Activated T-cell treated with anti-CD3 and anti-CD28 coated beads for 48 hours (primary cell): ENCODE measurements around the gene TNFRSF11A.

Experiments used
- DNase-seq: peaks from one replicate; pipeline ENCODE4 v3.0.0-alpha.2; 2020; ENCODE audit warnings: low read depth

Gene TNFRSF11A

GRCh38 chr18:62345909-62346308 lies 20.8 kb downstream of the TNFRSF11A start:
- DNase-seq = no peak

- DNase-seq = no peak
These were observed 21.4 kb downstream of the TNFRSF11A start for GRCh38 chr18:62346333-62347088.

GRCh38 chr18:62347089-62347506 lies 22.0 kb downstream of the TNFRSF11A start:
- no peak for DNase-seq

- DNase-seq = no peak
These were observed 23.4 kb downstream of the TNFRSF11A start for GRCh38 chr18:62348474-62348873.

- no peak for DNase-seq
These were observed 28.1 kb downstream of the TNFRSF11A start for GRCh38 chr18:62353170-62353569.

GRCh38 chr18:62354151-62354550 lies 29.0 kb downstream of the TNFRSF11A start:
- DNase-seq = no peak

GRCh38 chr18:62357079-62357719 lies 32.1 kb downstream of the TNFRSF11A start:
- DNase-seq = no peak

GRCh38 chr18:62360805-62361204 lies 35.7 kb downstream of the TNFRSF11A start:
- DNase-seq = no peak

- DNase-seq = no peak
These were observed 36.2 kb downstream of the TNFRSF11A start for GRCh38 chr18:62361288-62361687.

GRCh38 chr18:62364558-62364957 lies 39.4 kb downstream of the TNFRSF11A start:
- DNase-seq = no peak

GRCh38 chr18:62365420-62365819 lies 40.3 kb downstream of the TNFRSF11A start:
- DNase-seq = no peak

- DNase-seq = no peak
These were observed 41.9 kb downstream of the TNFRSF11A start for GRCh38 chr18:62366992-62367391.

- DNase-seq = no peak
These were observed 43.0 kb downstream of the TNFRSF11A start for GRCh38 chr18:62368100-62368499.

GRCh38 chr18:62369129-62369644 lies 44.1 kb downstream of the TNFRSF11A start:
- DNase-seq = no peak

- DNase-seq = no peak
These were observed 45.3 kb downstream of the TNFRSF11A start for GRCh38 chr18:62370366-62370765.

GRCh38 chr18:62371436-62371835 lies 46.3 kb downstream of the TNFRSF11A start:
- DNase-seq = no peak

- DNase-seq = no peak
These were observed 47.0 kb downstream of the TNFRSF11A start for GRCh38 chr18:62372156-62372555.

GRCh38 chr18:62372882-62373281 lies 47.8 kb downstream of the TNFRSF11A start:
- no peak for DNase-seq

- no peak for DNase-seq
These were observed 49.4 kb downstream of the TNFRSF11A start for GRCh38 chr18:62374410-62374965.

GRCh38 chr18:62377131-62377807 lies 52.2 kb downstream of the TNFRSF11A start:
- no peak for DNase-seq

- no peak for DNase-seq
These were observed 53.9 kb downstream of the TNFRSF11A start for GRCh38 chr18:62379051-62379450.

GRCh38 chr18:62381373-62381772 lies 56.3 kb downstream of the TNFRSF11A start:
- DNase-seq = no peak

- DNase-seq = no peak
These were observed 59.0 kb downstream of the TNFRSF11A start for GRCh38 chr18:62384068-62384467.
